Suppressor macrophage (primary cell): Measurements from ENCODE around the gene NCBP3.
"Not testable (repeated sequence)": the region's sequence is repeated elsewhere in the genome, so short reads cannot be mapped to it uniquely, and the experiment has no call there.

Experiments used
- DNase-seq, 4 experiments: peaks; one replicate each; pipeline ENCODE4 v3.0.0-alpha.2; 2020 to 2022

The NCBP3 gene

GRCh38 chr17:3846437-3847164 is 555 bp upstream of the NCBP3 start:
- DNase-seq = no peak

GRCh38 chr17:3845291-3845620 is 790 bp downstream of the NCBP3 start:
- DNase-seq = no peak

- not testable (repeated sequence) for DNase-seq
Measured at GRCh38 chr17:3844556-3844955, 1.5 kb downstream of the NCBP3 start.

DNA sequence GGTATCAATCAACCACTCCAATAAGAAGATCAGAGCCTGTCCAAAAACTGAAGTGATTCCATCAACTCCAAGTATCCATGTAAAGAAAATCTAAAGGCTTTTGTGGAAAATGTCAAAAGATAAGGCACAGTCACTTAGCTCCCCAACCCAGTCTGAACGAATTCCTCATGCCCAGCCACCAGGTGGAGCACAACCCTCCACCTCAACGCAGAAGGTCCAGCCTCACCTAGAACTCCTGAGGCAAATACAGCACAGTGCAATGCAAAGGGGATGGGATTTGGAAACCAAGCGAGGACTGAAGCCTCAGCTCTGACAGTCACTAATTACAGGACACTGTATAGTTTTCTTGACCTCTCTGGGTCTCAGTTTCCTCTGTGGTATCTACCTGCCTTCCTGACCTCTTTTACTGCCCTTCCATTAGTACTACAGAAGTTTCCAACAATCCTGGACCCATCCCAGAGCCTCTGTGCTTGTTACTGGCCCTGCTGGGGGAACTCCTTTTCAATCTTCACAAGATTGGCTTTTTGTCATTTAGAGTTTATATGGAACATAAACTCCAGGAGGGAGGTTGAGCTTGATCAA is 2.0 kb downstream of the NCBP3 start:
- peak; percentile 19 to 53 (median 40) for DNase-seq

DNA sequence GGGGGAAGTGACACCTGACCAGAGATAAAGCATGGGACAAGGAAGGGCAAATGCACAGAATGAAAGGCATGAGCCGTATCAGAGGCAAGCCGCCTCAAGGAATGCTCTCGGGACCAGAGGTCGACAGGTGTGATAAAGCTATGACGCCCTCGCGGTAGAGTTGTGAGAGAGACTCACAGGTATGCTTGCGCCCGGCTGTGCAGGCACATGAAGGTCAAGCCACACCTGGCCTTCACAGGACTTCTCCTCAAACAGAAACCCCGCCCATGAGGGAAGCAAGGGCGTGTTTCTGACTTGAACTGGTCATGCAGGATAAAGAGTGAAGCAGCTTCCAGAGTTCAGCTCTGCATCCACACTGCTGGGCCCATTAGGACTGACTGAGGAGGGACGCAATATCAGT is 7.8 kb downstream of the NCBP3 start:
- no peak for DNase-seq

DNA sequence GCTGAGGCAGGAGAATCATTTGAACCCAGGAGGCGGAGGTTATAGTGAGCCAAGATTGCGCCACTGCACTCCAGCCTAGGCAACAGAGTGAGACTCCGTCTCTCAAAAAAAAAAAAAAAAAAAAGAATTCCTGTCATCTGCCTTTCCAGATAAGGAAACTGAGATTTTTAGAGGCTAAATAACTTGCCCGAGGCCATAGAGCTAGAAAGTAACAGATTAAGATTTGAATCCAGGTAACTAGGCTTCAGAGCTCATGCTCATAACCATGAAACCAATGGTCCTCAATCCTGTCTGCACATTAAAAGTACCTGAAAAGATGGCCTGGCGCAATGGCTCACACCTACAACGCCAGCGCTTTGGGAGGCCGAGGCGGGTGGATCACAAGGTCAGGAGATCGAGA is 9.5 kb downstream of the NCBP3 start:
- DNase-seq = no peak

DNA sequence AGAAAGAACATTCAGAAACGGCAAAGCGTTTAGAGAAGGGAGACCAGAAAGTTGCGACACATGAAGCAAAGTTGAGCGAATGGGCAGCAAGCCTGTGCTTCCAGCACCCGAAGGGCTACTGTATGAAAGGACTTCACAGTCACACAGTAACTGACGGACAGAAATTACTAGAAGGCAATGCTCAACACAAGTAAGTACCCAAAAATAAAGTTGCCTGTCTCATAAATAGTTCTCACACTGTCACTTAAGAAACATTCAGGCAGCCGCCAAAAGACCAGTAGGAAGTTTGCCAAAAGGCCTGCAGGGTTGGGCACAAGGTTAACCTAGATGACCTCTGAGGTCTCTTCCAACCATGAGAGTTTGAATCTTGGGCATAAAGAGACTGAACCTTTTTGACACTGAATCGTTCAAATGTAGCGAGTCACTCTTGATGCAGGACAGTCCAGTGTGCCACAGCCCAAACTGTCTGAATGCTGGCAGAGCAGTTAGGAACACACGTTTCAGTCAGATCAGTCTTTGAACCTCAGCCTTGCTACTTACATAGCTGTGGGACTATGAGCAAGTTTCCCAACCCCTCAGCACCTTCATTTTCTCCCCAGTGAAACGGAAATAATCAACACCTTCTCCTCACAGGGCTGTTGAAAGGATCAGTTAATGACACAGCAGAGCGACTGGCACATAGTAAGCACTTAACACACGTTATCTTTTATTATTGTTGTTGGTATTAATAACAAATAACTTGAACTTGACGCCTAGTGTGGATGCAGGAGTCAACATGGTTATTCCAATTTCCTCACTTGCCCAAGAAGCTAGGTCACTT is 10.4 kb downstream of the NCBP3 start:
- DNase-seq = peak; percentile 16 to 53 (median 40)

DNA sequence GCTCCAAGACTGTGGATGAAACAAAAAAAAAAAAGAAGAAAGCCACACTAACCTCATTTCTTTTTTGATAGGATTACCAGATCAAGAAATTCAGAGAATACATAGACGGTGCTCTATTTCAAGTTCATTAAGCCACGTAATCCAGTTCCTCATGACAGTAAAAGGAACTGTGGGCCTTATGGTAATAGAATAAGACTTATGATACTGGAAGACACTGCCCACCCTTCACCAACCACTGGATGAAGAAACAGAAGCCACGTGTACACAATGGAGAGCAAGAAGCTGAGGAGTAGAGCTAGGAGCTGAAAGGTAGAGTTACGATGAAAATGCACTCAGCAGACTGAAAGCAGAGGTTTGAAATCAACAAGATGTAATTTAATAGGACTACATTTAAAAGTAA is 11.2 kb downstream of the NCBP3 start:
- DNase-seq = peak; percentile 66 to 87 (median 78)

DNA sequence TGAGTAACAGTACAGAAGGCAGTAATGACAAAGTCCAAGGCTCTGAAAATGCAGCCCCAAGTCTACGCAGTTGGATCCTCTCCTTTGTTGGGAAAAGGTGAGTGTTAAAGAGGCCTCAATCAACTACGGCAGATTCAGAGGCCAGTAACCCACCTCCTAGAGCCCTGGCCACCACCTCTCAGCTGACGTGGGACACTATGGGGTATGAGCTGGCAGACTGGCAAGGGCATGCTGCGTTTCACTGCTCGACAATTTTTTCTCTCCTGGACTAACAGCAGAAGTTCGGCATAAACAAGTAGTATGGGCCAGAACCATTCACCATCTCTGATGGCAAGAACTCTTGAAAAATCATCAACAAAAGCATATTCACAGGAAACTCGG is 17.2 kb downstream of the NCBP3 start:
- no peak for DNase-seq

DNA sequence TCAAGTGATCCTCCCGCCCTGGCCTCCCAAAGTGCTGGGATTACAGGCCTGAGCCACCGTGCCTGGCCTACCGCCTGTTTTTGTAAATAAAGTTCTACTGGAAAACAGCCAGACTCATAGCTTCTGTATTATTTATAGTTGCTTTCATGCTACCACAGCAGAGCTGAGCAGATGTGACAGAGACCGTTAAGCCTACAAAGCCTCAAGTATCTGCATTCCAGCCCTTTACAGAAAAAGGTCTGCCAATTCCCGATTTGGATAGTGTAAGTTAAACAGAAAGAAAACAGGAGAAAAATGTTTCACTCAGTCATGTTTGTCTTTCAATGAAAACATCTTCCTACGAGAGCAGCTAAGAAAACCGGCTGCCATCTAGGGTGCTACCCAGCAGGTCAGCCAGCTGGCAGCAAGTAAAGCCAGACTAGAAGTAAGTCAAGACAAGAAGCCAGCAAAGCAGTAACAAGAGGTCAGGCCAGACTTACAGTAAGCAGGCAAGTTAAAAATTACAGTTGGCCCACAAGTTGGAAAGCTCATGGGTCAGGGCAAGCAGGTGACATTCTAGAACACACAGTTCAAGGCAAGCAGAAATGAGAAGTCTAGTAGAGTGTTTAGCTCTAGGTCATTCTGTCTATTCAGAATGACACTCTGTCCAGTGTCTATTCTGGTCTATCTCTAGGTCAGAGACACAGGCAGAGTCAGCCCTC is 17.7 kb downstream of the NCBP3 start:
- no peak for DNase-seq

GRCh38 chr17:3827124-3827773 is 18.8 kb downstream of the NCBP3 start:
- DNase-seq = peak; percentile 79 to 91 (median 86)

- DNase-seq = no peak
Measured at GRCh38 chr17:3826191-3826590, 19.9 kb downstream of the NCBP3 start.

DNA sequence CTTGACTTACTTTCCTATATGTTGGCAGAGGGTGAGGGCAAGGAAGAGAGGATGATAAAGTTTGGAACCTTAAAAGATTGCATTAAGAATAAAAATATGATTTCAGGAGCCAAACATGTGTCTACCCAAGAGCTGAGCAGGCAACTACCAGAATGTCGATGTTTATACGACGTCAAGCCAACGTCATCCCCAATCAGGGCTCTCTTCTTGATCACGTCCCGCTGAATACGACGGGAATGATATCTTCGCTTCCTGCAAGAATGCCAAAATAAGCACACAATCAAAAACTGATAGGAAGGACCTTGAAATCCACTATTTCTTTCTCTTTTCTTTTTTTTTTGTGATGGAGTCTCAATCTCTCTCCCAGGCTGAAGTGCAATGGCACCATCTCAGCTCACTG is 24.9 kb downstream of the NCBP3 start:
- no peak for DNase-seq

GRCh38 chr17:3818786-3819185 is 27.3 kb downstream of the NCBP3 start:
- DNase-seq = peak; percentile 47 to 76 (median 76)

- DNase-seq = no peak
Measured at GRCh38 chr17:3817851-3818605, 28.0 kb downstream of the NCBP3 start.

DNA sequence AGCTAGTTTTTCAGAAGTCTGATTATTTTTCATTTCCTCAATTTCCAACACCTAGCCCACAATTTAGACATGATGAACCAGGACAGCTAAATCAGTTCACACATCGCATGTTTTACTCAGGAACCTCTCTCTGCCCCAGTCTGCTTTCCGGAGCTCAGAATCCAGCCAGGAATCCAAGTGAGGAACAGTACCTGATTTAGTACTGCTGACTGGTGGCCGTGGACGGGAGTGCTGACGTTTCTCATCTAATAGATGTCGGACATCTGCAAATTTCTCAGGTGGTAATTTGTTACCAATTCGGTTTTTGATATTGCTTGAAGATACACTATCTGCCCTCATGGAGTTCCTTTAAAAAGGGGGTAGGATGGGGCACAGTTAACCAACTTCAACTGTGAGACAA is 30.1 kb downstream of the NCBP3 start:
- DNase-seq = no peak

- DNase-seq = no peak
Measured at GRCh38 chr17:3815122-3815521, 30.9 kb downstream of the NCBP3 start.

DNA sequence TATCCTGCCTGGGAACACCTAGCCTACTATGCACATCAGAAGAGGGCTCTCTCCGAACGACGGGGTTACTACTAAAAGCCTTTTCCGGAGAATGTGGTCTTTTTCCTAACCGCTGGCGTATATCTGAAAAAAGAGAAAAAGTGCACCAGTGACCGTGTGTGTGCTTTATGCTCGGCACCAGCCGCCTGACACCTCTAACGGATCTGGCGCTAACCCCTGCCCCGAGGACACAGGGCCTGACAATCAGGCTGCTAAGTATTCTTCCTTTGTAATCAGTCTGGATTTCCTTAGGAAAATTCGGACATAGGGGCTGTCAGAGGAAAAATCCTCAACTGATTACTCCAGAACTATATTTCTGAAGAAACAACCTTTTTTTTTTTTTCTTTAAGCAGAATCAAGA is 31.7 kb downstream of the NCBP3 start:
- DNase-seq = no peak

- DNase-seq = no peak
Measured at GRCh38 chr17:3813171-3813570, 32.9 kb downstream of the NCBP3 start.

DNA sequence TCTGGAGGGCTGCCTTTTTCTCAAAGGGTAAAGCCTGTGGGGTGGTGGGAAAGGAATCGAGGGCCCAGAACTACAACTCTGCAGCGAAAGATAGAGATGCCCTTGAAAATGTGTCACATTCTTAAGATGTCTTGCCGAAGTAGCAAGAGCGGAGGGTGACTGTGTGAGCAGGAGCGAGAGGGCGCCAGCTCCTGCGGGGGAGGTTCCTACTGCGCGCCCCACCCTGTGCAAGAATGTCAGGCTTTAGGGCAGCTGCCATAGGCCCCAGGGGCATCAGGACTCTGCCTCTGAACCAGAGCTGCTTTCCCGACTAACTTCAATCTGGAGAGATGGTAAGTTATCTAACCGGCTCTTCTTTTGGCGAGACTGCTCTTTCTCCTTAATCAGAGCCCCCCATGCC is 33.3 kb downstream of the NCBP3 start:
- DNase-seq = no peak

DNA sequence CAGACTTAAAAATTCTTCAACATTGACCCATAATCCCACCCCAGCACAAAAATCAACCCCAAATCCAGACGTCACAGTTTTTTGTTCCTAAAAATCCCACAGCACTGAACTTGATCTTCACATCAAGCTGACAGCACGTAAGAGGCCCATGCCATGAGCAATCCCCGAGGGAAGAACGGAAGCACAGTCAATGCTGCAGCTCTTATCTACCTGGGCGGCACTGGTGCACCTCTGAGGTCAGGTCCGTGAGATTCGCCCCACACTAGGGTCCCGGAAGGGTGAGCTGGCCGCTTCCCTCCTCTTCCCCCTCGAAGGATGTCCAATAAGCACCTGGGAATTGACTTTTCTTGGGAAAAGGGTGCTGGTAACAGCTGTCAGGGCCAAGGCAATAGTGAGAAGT is 33.8 kb downstream of the NCBP3 start:
- no peak for DNase-seq

GRCh38 chr17:3810019-3810418 is 36.0 kb downstream of the NCBP3 start:
- no peak for DNase-seq
